Adrenal gland (tissue), 12 donors: ENCODE data around the gene SPATA6. TPM values are rescaled to one million over a fixed set of nuclear protein-coding genes. Genes with fewer than 3 reads are reported as not detected.
"Not testable (repeated sequence)": the region's sequence is repeated elsewhere in the genome, so short reads cannot be mapped to it uniquely, and the experiment has no call there.

ENCODE experiments used
- DNase-seq, 7 donors: peaks; one replicate each; pipeline ENCODE4 v3.0.0-alpha.2; 2019 to 2020
- H3K27ac ChIP-seq, 5 donors: fragments of 200-600 bp; sonication (generic) in 4 of 5; 1 replicate in 3 of 5; 2 replicates in 2 of 5; pipeline versions ENCODE4 v1.5.1 to v1.8.0; 2016 to 2020; ENCODE audit warnings: mild to moderate bottlenecking in 1 of 5
- H3K27me3 ChIP-seq: fragments of 200-600 bp; 2 replicates; pipeline ENCODE4 v1.8.0; 2021
- H3K36me3 ChIP-seq, 2 donors: fragments of 200-600 bp; replicated peaks in 1 of 2; 1 replicate in 1 of 2; 2 replicates in 1 of 2; pipeline versions ENCODE4 v1.5.1 to v1.8.0; 2018 to 2022
- H3K4me1 ChIP-seq, 2 donors: fragments of 200-600 bp; replicated peaks in 1 of 2; 1 replicate in 1 of 2; 2 replicates in 1 of 2; pipeline versions ENCODE4 v1.5.1 to v1.8.0; 2018 to 2021
- H3K4me3 ChIP-seq, 4 donors: fragments of 200-600 bp; sonication (generic) in 3 of 4; one replicate each; pipeline ENCODE4 v1.5.1; 2016 to 2018
- H3K9me3 ChIP-seq, 3 donors: fragments of 200-600 bp; sonication (generic) in 1 of 3; replicated peaks in 1 of 3; 1 replicate in 2 of 3; 2 replicates in 1 of 3; pipeline versions ENCODE4 v1.5.1 to v1.8.0; 2016 to 2021
- POLR2A ChIP-seq, 2 donors: fragments of 450-650 bp; IDR thresholded peaks; one replicate each; pipeline ENCODE4 v1.6.1; 2017; ENCODE audit warnings: antibody characterized with exemption in 2 of 2, mild to moderate bottlenecking in 2 of 2, moderate library complexity in 1 of 2
- WGBS, 4 donors: extraction: QIAGEN DNeasy Blood & Tissue Kit in 2 of 4; methylation state at CpG; one replicate each; pipeline versions ENCODE4 v1.1.5 to v1.1.7; 2013 to 2017; 5-methylcytosine and 5-hydroxymethylcytosine counted together
- intact Hi-C, 2 donors: fragments of 100-400 bp; cut with DNase I; formaldehyde crosslinking; loops; one replicate each; pipeline versions ENCODE4 v1.14.1 to v1.15.0; 2022 to 2023
- polyA plus RNA-seq, 3 donors: library from polyadenylated mRNA; stranded (reverse); fragments of 200-250 nt in 2 of 3; fragments of 350-450 nt in 1 of 3; fragmentation: Illumina TruSeq in 1 of 3; extraction: RNeasy Lipid Tissue Mini Kit (QIAGEN cat#74804) in 1 of 3; gene quantifications; one replicate each; pipeline ENCODE4 v1.2.3, GENCODE V29; 2013 to 2014
- total RNA-seq, 9 donors: library from RNA; depleted of rRNA in 4 of 9; stranded (reverse); fragments of >200 nt in 4 of 9; fragments of 120-200 nt in 1 of 9; fragmentation: NEBNext Ultra II Directional in 1 of 9; extraction: Animal tissue kit (Norgen Biotek cat#: 25700) in 1 of 9; gene quantifications; one replicate each; pipeline versions ENCODE4 v1.1.0 to v1.2.4, GENCODE V29; 2013 to 2023
- TF ChIP-seq, protein P1 (sequence below), 6 experiments: fragments of 450-650 bp in 4 of 6; fragments of 200-600 bp in 2 of 6; sonication (generic) in 1 of 6; IDR thresholded peaks; 1 replicate in 5 of 6; 2 replicates in 1 of 6; pipeline versions ENCODE4 v1.5.1 to v1.8.0; 2016 to 2021; ENCODE audit warnings: antibody characterized with exemption in 6 of 6, mild to moderate bottlenecking in 2 of 6, moderate library complexity in 1 of 6
- donor health status: healthy with polysubstance abuse.
- donor health status: Bipolar disorder and iron deficiency.
- donor health status: DM: yes; HTN: yes; CAD: no.
- donor health status: DM: no; HTN: no; CAD: no.
- donor health status: DM: no; HTN: no; CAD: no.
- donor health status: DM: yes; HTN: yes; CAD: no.

The SPATA6 gene
- total and polyA plus RNA-seq, 12 donors: 7.3 to 54.3 (median 20.5) TPM

DNA sequence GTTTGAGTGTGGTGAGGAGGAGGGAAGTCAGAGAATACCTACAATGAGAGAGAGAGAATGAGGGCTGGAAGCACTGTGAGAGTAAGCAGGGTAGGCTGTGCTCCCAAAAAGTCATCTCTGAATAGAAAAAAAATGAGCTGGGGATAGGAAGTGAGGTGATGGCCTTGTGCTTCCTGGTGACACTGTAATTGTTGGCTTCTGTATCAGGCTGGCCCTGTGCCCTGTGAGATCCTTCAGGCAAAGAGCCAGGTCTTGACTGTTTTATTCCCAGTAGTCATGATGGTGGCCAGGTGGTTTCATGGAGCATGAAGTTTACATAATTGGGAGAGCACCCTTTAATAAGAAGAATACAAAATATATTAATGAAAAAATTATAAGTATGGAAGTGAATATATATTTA is 20.4 kb upstream of the SPATA6 start:
- intact Hi-C loops: loop anchor here in 1 of 2 donors (10.0 kb wide), 1 partner anchor 288 kb away; no protein-coding TSS in a partner anchor
- DNase-seq: peak; percentile 68 to 92 (median 79)
- H3K9me3 ChIP-seq: no peaks in the 10 kb centered on the region
- no peaks in the 10 kb centered on the region for H3K27me3 ChIP-seq
- H3K27ac ChIP-seq: peak overlapping the region in 1 of 5 donors; percentile 15
- peaks cover 11 to 31% of the 10 kb centered on the region in 2 donors for H3K4me1 ChIP-seq
- H3K4me3 ChIP-seq: no peak overlapping the region
- TF ChIP-seq, protein P1, sequence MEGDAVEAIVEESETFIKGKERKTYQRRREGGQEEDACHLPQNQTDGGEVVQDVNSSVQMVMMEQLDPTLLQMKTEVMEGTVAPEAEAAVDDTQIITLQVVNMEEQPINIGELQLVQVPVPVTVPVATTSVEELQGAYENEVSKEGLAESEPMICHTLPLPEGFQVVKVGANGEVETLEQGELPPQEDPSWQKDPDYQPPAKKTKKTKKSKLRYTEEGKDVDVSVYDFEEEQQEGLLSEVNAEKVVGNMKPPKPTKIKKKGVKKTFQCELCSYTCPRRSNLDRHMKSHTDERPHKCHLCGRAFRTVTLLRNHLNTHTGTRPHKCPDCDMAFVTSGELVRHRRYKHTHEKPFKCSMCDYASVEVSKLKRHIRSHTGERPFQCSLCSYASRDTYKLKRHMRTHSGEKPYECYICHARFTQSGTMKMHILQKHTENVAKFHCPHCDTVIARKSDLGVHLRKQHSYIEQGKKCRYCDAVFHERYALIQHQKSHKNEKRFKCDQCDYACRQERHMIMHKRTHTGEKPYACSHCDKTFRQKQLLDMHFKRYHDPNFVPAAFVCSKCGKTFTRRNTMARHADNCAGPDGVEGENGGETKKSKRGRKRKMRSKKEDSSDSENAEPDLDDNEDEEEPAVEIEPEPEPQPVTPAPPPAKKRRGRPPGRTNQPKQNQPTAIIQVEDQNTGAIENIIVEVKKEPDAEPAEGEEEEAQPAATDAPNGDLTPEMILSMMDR (IDR thresholded peaks at IDR 0.05): no peak
- no peak for TF ChIP-seq POLR2A (IDR thresholded peaks at IDR 0.05)
- no peaks in the 10 kb centered on the region for H3K36me3 ChIP-seq

DNA sequence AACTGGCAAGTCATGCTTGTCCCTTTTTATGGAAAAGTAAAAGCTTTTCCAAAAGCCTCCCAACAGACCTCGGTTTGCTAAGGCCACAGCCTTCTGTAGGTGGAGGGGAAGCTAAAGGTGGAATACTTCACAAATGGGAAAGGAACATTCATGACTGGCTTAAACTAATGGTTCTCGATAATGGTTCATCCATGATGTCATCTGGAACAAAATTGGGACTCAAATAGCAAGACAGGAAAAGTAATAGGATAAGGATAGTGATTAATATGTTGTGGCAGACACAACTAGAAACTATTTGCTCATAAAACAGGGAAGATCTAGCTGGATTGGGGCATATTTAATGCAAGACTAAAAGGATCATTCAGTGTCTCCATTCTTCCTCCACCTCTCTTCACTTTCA is 16.7 kb upstream of the SPATA6 start:
- Histone ChIP-seq H3K27me3 (no peaks in the 10 kb centered on the region), H3K36me3 (no peaks in the 10 kb centered on the region), H3K9me3 (no peaks in the 10 kb centered on the region), H3K4me3 (no peak overlapping the region), H3K27ac (no peak overlapping the region), H3K4me1 (peaks cover 0 to 17% of the 10 kb centered on the region in 2 donors)
- DNase-seq: no peak
- WGBS, 4 donors: 60 to 90% (median 85%) methylated on average over 2 of the region's 2 CpGs
- intact Hi-C loops: no loop called here
- no peak for TF ChIP-seq POLR2A (IDR thresholded peaks at IDR 0.05)
- TF ChIP-seq, protein P1 (IDR thresholded peaks at IDR 0.05): no peak

DNA sequence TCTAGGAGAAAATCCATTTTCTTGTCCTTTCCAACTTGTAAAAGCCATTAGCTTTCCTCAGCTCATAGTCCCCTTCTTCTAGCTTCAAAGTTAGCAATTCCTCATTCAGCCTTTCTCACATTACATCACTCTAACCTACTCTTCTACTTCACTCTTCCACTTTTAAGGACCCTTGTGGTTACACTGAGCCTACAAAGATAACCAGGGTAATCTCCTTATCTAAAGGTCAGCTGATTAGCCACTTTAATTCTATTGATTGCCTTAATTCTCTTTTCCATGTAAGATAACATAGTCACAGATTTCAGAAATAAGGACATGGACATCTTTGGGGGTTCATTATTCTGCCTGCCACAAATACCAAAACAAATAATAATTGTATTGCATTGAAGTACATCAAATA is 8.5 kb upstream of the SPATA6 start:
- no peak for DNase-seq
- no peak overlapping the region for H3K27ac ChIP-seq
- TF ChIP-seq, protein P1 (IDR thresholded peaks at IDR 0.05): no peak
- no peak for TF ChIP-seq POLR2A (IDR thresholded peaks at IDR 0.05)
- H3K9me3 ChIP-seq: no peaks in the 10 kb centered on the region
- H3K4me3 ChIP-seq: no peak overlapping the region
- H3K36me3 ChIP-seq: no peaks in the 10 kb centered on the region
- intact Hi-C loops: no loop called here
- H3K27me3 ChIP-seq: no peaks in the 10 kb centered on the region
- H3K4me1 ChIP-seq: no peaks in the 10 kb centered on the region

DNA sequence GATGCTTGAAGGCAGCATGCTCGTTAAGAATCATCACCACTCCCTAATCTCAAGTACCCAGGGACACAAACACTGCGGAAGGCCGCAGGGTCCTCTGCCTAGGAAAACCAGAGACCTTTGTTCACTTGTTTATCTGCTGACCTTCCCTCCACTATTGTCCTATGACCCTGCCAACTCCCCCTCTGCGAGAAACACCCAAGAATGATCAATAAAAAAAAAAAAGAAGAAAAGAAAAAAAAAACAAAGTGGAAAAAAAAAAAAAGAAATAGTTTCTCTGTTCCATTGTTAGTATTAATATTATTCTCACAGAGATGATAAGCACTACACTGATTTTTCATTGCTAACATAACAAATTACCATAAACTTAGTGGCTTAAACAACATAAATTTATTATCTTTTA is 8.0 kb upstream of the SPATA6 start:
- WGBS, 4 donors: 64 to 71% (median 69%) methylated on average over 2 to 4 of the region's 4 CpGs; no CpG with 5 or more reads in 1 of the 4 donors
- H3K9me3 ChIP-seq, DNase-seq, H3K27me3 ChIP-seq, H3K36me3 ChIP-seq, intact Hi-C loops, H3K4me1 ChIP-seq, H3K4me3 ChIP-seq, H3K27ac ChIP-seq: not testable (repeated sequence)

DNA sequence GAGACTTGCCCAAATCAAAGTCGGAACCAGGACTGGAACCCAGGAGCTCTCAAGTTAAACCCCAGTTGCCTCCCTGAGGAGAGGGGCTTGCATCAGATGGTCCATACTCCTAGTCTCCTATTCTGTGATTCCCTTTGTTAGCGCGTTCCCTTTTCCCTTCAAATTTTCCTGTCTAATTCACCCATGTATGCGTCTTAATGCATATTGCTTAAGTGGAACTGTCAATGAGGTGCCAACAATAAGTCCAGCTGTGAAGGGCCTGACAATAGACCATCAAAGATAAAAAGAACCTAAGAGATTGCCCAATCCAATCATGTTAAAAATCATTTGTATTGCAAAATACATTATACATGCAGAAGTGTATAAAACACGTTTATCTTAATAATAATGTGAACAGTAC is 634 bp upstream of the SPATA6 start:
- DNase-seq: no peak
- Histone ChIP-seq H3K36me3 (no peaks in the 10 kb centered on the region), H3K27me3 (no peaks in the 10 kb centered on the region), H3K9me3 (no peaks in the 10 kb centered on the region), H3K4me3 (peak overlapping the region in 2 of 4 donors; percentile 81 to 92), H3K4me1 (peaks cover 13 to 32% of the 10 kb centered on the region in 2 donors), H3K27ac (peak overlapping the region; percentile 58 to 94 (median 80))
- TF ChIP-seq POLR2A (IDR thresholded peaks at IDR 0.05): no peak
- TF ChIP-seq, protein P1 (IDR thresholded peaks at IDR 0.05): no peak
- WGBS, 4 donors: 46 to 53% (median 49%) methylated on average over 5 of the region's 5 CpGs
- intact Hi-C loops: no loop called here
